DOHH2 (cell line): Measurements from ENCODE around the gene HMGN4.

Source experiments
- EZH2phosphoT487 ChIP-seq: fragments of 200-600 bp; sonication (generic); IDR thresholded peaks from 2 replicates; pipeline ENCODE4 v1.6.1; 2017; ENCODE audit warnings: borderline replicate concordance, mild to moderate bottlenecking, antibody characterized with exemption, low read length, moderate library complexity, mixed read lengths
- TF ChIP-seq, protein P1 (sequence below): fragments of 200-600 bp; sonication (generic); IDR thresholded peaks from one replicate; pipeline ENCODE4 v1.5.1; 2014; ENCODE audit warnings: antibody characterized with exemption, mild to moderate bottlenecking, low read depth, low read length; ENCODE audit not compliant: poor library complexity, severe bottlenecking

DNA sequence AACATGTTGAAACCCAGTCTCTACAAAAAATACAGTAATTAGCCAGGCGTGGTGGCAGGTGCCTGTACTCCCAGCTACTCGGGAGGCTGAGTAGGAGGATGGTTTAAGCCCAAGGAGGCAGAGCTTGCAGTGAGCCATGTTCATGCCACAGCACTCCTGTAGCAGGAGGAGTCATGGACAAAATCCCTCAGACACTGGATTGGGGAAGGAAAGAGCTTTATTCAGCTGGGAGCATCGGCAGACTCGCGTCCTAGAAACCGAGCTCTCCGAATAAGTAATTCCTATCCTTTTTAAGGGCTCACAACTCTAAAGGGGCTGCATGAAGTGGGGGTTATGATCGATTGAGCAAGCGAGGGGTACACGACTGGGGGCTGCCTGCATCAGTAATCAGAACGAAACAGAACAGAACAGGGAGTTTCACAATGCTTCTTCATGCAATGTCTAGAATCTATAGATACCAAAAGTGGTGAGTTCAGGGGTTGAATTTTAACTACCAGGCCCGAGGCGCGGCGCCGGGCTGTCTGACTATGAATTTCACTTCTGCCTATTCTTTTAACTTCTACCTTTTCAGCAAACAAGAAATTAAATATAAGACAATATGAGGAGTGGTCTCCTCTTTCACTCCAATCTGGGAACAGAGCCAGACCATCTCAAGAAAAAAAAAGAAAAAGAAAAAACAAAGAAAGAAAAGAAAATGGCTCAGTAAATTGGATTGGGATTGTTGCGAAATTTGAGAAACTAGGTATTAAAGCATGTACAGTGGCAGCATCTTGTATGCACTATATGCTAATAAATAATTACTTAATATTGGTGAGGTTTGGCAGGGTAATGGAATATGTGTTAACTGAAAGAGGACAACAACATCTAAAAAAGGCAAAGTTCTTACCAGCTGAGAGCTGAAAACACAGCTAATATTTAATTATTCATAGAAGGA, 23.6 kb downstream of the HMGN4 start:
- TF ChIP-seq, protein P1, sequence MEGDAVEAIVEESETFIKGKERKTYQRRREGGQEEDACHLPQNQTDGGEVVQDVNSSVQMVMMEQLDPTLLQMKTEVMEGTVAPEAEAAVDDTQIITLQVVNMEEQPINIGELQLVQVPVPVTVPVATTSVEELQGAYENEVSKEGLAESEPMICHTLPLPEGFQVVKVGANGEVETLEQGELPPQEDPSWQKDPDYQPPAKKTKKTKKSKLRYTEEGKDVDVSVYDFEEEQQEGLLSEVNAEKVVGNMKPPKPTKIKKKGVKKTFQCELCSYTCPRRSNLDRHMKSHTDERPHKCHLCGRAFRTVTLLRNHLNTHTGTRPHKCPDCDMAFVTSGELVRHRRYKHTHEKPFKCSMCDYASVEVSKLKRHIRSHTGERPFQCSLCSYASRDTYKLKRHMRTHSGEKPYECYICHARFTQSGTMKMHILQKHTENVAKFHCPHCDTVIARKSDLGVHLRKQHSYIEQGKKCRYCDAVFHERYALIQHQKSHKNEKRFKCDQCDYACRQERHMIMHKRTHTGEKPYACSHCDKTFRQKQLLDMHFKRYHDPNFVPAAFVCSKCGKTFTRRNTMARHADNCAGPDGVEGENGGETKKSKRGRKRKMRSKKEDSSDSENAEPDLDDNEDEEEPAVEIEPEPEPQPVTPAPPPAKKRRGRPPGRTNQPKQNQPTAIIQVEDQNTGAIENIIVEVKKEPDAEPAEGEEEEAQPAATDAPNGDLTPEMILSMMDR, result no peak
- no peak for TF ChIP-seq EZH2phosphoT487
